Adipocyte (in vitro differentiated cells): ENCODE results near the gene SORCS1.

Experiments used
- DNase-seq: peaks from one replicate; pipeline ENCODE4 v3.0.0-alpha.2; 2015; ENCODE audit warnings: low read depth
- H3K27me3 ChIP-seq: replicated peaks from 2 replicates; pipeline ENCODE4 v1.7.0; 2013; ENCODE audit warnings: mild to moderate bottlenecking, low read length, moderate library complexity; ENCODE audit not compliant: control insufficient read depth, insufficient read depth
- H3K36me3 ChIP-seq: 2 replicates; pipeline ENCODE4 v1.7.0; 2013; ENCODE audit warnings: low read length, mild to moderate bottlenecking, moderate library complexity; ENCODE audit not compliant: control insufficient read depth, insufficient read depth, severe bottlenecking
- H3K4me1 ChIP-seq: 2 replicates; pipeline ENCODE4 v1.7.0; 2013; ENCODE audit warnings: mild to moderate bottlenecking, low read length, moderate library complexity; ENCODE audit not compliant: control insufficient read depth, insufficient read depth
- H3K4me3 ChIP-seq: 2 replicates; pipeline ENCODE4 v1.7.0; 2013; ENCODE audit warnings: mild to moderate bottlenecking, low read length, moderate library complexity
- H3K9ac ChIP-seq: 2 replicates; pipeline ENCODE4 v1.7.0; 2013; ENCODE audit warnings: mild to moderate bottlenecking, low read length, moderate library complexity
- H3K9me3 ChIP-seq: 2 replicates; pipeline ENCODE4 v1.7.0; 2013; ENCODE audit warnings: mild to moderate bottlenecking, low read length, moderate library complexity; ENCODE audit not compliant: control insufficient read depth

Gene SORCS1

DNA sequence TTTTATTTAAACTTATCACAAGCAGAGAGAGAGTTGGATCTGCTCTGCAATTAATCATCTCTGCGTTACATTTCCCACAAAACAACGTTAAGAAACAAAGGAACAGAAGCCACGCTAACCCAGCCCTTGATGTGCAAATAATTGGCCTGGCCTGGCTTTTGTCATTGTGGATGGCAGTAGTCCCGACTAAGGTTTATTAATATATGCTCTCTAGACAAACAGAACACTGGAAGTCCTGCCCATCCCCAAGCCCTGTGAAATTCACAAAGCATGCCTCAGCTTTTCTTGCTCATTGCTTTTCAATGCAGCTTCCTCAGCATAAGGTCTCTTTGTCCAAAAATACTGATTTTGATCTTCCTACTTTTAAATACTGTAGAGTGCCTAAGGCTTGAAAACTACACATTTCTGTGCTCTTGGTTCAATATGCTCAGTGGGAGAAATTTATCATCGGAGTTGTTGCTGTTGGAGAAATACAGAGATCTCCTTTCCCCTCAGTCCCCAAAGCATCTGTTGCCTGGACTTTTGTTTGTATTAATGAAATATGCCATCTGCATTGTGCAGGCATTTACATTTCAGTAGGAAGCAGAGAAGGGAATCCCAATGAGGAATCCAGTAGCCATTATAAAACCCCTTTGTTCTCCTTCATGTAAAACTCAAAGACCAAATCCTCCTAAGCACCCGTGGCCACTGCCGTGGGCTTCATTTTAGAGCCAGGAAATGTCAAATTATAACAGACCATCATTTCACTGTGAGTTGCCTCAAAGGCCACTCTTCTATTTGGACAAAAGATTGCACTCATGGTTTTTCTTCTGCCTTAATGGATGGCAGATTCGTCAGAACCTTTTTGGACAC lies 61.1 kb downstream of the SORCS1 start:
- no peak overlapping the region for H3K4me3 ChIP-seq
- no peak for DNase-seq
- no peaks in the 10 kb centered on the region for H3K4me1 ChIP-seq
- H3K36me3 ChIP-seq, result no peaks in the 10 kb centered on the region
- no peak overlapping the region for H3K9ac ChIP-seq
- H3K9me3 ChIP-seq, result no peaks in the 10 kb centered on the region
- H3K27me3 ChIP-seq, result no peaks in the 10 kb centered on the region

DNA sequence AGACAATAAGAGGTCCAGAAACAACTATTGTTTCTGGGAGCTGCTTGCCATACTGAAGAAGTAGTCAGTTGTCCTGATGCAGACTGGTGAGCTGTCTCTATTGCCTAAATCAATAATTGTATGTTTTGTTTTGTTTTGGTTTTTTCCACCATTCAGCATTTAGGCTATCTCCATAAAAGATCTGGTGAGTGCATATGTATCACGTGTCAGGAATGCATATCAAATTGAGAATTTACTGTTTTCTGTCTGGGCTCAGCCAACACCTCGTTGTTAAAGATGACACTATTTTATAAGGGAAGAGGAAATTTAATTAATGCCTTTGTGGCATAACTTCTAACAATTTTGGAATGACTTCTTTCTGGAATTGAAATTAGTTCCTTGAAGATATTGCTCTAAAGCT lies 66.2 kb downstream of the SORCS1 start:
- Histone ChIP-seq H3K36me3 (no peaks in the 10 kb centered on the region), H3K4me1 (no peaks in the 10 kb centered on the region), H3K4me3 (no peak overlapping the region), H3K9me3 (no peaks in the 10 kb centered on the region), H3K27me3 (no peaks in the 10 kb centered on the region), H3K9ac (no peak overlapping the region)
- no peak for DNase-seq

DNA sequence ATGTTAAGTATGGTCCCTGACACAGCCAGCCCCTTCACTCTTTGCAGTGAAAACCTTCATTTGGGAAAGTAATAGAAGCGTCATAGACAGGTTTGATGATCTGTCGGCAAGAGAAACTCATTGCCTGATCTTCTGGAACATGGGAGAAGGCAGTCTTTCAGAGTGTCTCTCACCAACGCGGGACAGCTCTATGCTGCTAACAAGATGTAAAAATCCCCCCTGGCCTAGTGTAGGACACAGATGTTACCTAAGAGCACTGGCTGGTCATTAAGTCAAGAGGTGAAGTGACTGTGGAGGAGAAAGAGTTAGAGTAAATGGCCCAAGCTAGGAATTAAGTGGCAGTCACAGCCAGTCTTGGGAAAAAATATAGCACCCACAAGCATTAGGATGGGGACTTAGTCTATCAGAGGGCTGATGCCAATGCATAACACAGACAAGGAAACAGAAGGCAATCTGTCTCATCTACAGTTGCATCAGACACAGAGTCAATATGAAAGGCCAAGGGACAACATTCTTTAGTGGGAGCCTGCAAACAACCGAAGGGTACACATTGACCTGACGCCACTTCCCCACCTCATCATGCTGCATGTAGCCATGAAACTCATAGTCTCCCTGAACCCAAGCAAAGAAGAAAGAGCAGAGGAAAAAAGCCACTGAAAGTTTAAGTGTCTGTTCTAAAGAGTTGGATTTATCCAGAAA lies 69.5 kb downstream of the SORCS1 start:
- H3K9me3 ChIP-seq, result no peaks in the 10 kb centered on the region
- no peaks in the 10 kb centered on the region for H3K27me3 ChIP-seq
- H3K9ac ChIP-seq, result no peak overlapping the region
- no peak for DNase-seq
- no peaks in the 10 kb centered on the region for H3K4me1 ChIP-seq
- H3K4me3 ChIP-seq, result no peak overlapping the region
- no peaks in the 10 kb centered on the region for H3K36me3 ChIP-seq

DNA sequence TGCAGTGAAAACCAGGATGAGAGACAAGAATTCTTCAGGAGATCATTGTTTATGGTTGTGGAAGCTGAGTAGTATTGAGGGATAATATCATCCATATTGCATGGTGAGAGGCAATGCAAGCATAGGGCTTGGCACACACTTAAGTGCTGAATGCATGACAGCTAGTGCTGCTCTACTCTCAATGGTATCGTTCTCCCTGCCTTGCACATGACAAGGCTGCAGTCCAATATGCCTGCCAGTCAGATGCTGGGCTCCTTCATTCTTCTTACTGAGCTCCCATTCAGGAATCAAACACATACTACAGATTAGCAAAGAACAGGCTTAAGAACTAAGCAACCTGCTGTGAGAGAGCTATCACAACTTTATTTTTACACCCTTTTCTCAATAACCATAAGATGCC lies 72.2 kb downstream of the SORCS1 start:
- Histone ChIP-seq H3K9me3 (no peaks in the 10 kb centered on the region), H3K27me3 (no peaks in the 10 kb centered on the region), H3K36me3 (no peaks in the 10 kb centered on the region), H3K4me1 (no peaks in the 10 kb centered on the region), H3K4me3 (no peak overlapping the region), H3K9ac (no peak overlapping the region)
- DNase-seq, result no peak

DNA sequence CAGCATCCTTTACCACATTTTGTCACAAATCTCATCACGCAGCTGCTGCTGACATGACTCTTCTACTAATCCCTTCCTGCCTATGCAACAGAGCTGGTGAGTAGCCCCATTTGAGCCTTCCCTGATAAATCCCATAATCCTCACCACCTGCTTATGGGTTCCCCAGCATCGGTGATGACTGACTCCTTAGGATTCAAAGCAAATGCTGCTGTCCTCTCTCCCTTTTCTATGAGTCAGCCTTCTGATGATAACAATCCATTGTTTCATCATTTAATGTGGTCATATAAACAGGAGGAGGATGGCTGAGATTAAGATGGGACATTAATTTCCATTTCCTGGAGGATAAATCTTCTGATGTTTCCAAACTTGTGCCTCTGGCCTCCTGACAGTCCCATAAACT lies 73.4 kb downstream of the SORCS1 start:
- no peak overlapping the region for H3K4me3 ChIP-seq
- no peak overlapping the region for H3K9ac ChIP-seq
- no peaks in the 10 kb centered on the region for H3K4me1 ChIP-seq
- DNase-seq, result no peak
- no peaks in the 10 kb centered on the region for H3K36me3 ChIP-seq
- H3K9me3 ChIP-seq, result no peaks in the 10 kb centered on the region
- no peaks in the 10 kb centered on the region for H3K27me3 ChIP-seq

DNA sequence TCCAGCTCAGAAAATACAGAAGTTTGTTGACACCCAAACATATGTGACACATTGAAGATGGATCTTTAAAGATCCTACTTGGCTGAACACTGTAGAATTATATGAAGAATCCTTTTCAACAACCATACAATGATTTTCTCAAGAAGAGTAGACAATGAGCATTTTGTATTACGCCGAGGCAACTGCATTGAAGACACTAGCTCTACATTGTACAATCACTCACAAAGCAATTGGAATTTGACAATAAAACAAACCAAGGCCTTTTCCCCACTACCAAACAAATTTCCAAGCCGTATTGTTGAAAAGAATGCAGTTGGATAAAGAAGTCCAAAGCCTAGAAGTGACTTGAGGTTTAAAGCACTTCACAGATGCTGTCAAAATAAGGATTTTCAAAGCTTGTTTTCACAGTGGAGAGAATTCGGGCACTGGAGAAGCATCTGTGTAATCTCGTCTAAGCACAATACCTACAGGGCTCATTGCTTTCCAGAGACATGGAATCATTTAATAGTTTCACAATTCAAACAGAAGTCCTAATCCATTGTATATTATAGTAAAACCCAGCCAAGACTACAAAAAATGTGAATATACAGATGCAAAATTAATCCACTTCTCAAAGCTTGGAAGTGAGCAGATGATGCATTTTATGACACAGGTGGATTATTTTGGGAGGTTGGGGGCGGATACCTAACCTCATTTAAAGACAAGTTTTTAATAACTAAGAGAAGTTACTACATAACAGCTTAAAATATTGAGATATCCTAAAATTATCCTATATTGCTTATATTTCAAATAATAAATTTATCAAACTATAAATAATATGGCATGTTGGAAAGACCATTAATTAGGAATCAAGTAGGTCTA lies 78.6 kb downstream of the SORCS1 start:
- no peak overlapping the region for H3K4me3 ChIP-seq
- no peaks in the 10 kb centered on the region for H3K27me3 ChIP-seq
- no peak for DNase-seq
- no peaks in the 10 kb centered on the region for H3K36me3 ChIP-seq
- H3K4me1 ChIP-seq, result no peaks in the 10 kb centered on the region
- no peaks in the 10 kb centered on the region for H3K9me3 ChIP-seq
- H3K9ac ChIP-seq, result no peak overlapping the region

DNA sequence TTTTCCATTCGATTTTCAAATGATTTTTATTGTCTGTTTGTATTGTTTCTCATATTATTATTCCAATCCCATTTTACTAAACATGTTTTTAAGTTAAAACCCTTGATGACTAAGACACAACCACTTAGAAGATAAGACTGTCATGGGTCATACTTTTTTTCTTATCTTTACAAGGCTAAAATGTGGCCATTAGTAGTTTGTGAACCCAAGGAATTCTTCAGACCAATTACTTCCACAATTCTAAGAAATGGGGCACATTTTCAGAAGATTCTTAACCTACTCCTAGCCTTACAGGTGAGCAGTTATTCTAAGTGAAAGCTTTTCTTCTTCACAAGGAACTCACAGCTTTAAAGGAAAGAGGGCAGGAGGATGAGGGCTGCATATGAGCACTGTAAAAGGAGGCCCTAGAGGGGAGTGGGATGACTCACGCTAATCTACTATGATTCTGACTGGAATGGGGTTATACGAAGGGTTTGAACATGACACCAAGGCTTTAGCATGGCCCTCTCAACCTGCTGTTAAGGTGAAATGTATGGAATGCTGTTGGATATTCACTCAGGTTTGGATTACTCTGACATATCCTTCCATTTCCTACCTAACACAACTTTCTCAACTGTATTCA lies 81.0 kb downstream of the SORCS1 start:
- H3K4me3 ChIP-seq, result no peak overlapping the region
- no peaks in the 10 kb centered on the region for H3K4me1 ChIP-seq
- H3K9me3 ChIP-seq, result no peaks in the 10 kb centered on the region
- H3K9ac ChIP-seq, result no peak overlapping the region
- H3K36me3 ChIP-seq, result no peaks in the 10 kb centered on the region
- DNase-seq, result no peak
- no peaks in the 10 kb centered on the region for H3K27me3 ChIP-seq

DNA sequence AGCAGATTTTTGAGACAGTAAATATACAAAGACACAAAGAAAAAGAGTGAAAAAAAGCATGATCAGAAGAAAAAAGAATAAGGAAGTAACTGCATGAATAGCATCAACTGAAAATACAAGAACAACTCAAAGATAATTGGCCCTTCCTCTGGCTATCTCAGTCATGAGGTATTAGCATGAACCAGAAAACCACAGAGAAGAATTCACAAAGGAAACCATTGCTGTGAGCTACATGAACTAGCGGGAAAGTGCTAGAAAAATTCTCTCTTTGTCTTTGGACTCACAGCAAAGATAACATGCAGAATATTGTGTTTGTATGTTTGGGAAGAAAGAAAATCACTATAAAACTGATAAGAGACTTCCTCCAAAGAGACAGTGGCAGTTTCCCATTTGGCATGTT lies 82.9 kb downstream of the SORCS1 start:
- Histone ChIP-seq H3K4me1 (no peaks in the 10 kb centered on the region), H3K27me3 (no peaks in the 10 kb centered on the region), H3K4me3 (no peak overlapping the region), H3K9ac (no peak overlapping the region), H3K9me3 (no peaks in the 10 kb centered on the region), H3K36me3 (no peaks in the 10 kb centered on the region)
- no peak for DNase-seq

DNA sequence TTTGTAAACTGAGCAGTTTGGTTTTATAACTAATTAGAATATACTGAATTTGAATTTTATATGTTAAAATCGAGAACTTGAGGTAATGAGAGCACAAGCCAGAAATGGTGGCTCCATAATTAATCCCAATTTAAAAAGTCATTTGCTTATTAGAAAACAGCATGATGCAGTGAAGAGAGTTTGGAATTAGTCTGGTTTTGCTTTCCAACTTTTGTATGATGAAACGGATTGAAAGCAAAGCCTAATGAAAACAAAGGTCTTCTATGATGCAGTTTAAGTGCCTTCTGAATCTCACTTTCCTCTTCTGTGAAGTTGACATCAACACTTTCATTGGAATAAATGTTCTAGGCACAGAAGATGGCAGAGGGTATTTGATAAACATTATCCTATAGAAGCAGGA lies 89.4 kb downstream of the SORCS1 start:
- peak; percentile 17 for DNase-seq
- Histone ChIP-seq H3K9me3 (peaks cover 4% of the 10 kb centered on the region), H3K4me3 (no peak overlapping the region), H3K9ac (no peak overlapping the region), H3K4me1 (no peaks in the 10 kb centered on the region), H3K36me3 (no peaks in the 10 kb centered on the region), H3K27me3 (no peaks in the 10 kb centered on the region)

DNA sequence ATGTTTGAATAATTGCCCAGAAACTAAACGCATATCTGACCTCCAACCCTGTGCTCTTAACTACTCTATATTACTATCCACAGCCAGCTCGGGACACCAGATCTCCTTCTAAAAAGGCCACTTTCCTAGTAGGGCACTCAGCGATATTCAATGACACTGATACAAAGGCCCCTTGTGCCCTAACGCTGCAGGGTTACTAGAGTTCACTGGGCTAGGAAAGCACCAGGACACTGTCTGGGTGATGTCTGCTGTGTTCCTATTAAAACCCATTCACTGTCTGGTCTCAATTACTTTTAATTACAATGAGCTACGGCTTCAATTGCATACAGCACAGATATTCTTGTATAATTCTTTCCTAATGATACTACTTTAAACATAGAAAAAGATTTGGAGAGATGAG lies 91.7 kb downstream of the SORCS1 start:
- Histone ChIP-seq H3K4me3 (no peak overlapping the region), H3K36me3 (no peaks in the 10 kb centered on the region), H3K9me3 (peaks cover 4% of the 10 kb centered on the region), H3K9ac (no peak overlapping the region), H3K27me3 (no peaks in the 10 kb centered on the region), H3K4me1 (no peaks in the 10 kb centered on the region)
- DNase-seq, result no peak

DNA sequence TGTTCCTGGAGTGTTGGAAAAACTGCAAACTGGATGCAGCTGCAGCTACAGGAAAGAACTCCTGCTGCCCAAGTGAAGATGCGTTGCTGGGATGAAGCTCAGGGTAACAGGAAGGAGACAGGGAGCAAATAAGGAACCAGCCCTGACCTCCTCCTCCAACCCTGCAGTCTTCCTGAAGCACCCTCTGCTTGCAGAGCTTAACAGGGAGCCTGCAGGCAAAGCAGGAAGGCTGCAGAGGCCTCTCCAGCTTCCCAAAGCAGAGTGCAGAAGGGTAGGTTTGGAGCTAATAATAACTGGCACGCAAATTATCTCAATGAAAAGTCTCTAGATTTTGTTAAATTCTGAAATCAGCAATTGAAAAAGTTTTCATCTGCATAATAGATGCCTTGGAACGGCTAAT lies 92.5 kb downstream of the SORCS1 start:
- Histone ChIP-seq H3K27me3 (no peaks in the 10 kb centered on the region), H3K4me1 (no peaks in the 10 kb centered on the region), H3K9me3 (peaks cover 4% of the 10 kb centered on the region), H3K36me3 (no peaks in the 10 kb centered on the region), H3K4me3 (no peak overlapping the region), H3K9ac (no peak overlapping the region)
- no peak for DNase-seq
